Common myeloid progenitor, CD34-positive (primary cell): ENCODE measurements around the gene TRABD2A.

Experiments used
- CTCF ChIA-PET: fragments of 350-600 bp; sonication (Branson Sonifier 250); formaldehyde crosslinking; loops from one replicate; lab custom pipeline; 2021; ENCODE audit warnings: antibody characterized with exemption; lab: Charles Lee
- POLR2A ChIA-PET: fragments of 350-600 bp; sonication (Branson Sonifier 250); formaldehyde crosslinking; loops from one replicate; lab custom pipeline; 2021; ENCODE audit warnings: antibody characterized with exemption; lab: Charles Lee
- DNase-seq, 3 donors: peaks; one replicate each; pipeline versions ENCODE4 v3.0.0 to v3.0.0-alpha.2; 2013
- H3K27ac ChIP-seq, 2 experiments: 1 replicate in 1 of 2; 2 replicates in 1 of 2; pipeline ENCODE4 v1.7.0; 2013; ENCODE audit warnings: inconsistent platforms in 2 of 2, low read length in 2 of 2, mild to moderate bottlenecking in 2 of 2, low read depth in 1 of 2, moderate library complexity in 1 of 2; ENCODE audit not compliant: severe bottlenecking in 2 of 2, insufficient read depth in 1 of 2, poor library complexity in 1 of 2
- H3K27me3 ChIP-seq, 5 experiments: replicated peaks in 2 of 5; 1 replicate in 3 of 5; 2 replicates in 2 of 5; pipeline versions ENCODE4 v1.6.1 to v1.7.0; 2013; ENCODE audit warnings: low read length in 4 of 5, mild to moderate bottlenecking in 2 of 5, moderate library complexity in 2 of 5, inconsistent platforms in 1 of 5; ENCODE audit not compliant: insufficient read depth in 5 of 5, control insufficient read depth in 4 of 5
- H3K36me3 ChIP-seq, 4 experiments: 1 replicate in 2 of 4; 2 replicates in 2 of 4; pipeline versions ENCODE4 v1.6.1 to v1.7.0; 2013; ENCODE audit warnings: low read length in 3 of 4, control low read depth in 1 of 4, mild to moderate bottlenecking in 1 of 4; ENCODE audit not compliant: control insufficient read depth in 4 of 4, insufficient read depth in 4 of 4
- H3K4me1 ChIP-seq, 4 experiments: 1 replicate in 3 of 4; 2 replicates in 1 of 4; pipeline versions ENCODE4 v1.6.1 to v1.7.1; 2013; ENCODE audit warnings: low read length in 3 of 4, mild to moderate bottlenecking in 3 of 4, control low read depth in 1 of 4, inconsistent platforms in 1 of 4, moderate library complexity in 1 of 4; ENCODE audit not compliant: control insufficient read depth in 4 of 4, insufficient read depth in 4 of 4; ENCODE audit errors: control extremely low read depth in 1 of 4
- H3K4me3 ChIP-seq, 7 experiments: 1 replicate in 4 of 7; 2 replicates in 3 of 7; pipeline versions ENCODE4 v1.5.1 to v1.7.0; 2013; ENCODE audit warnings: mild to moderate bottlenecking in 7 of 7, low read length in 6 of 7, moderate library complexity in 6 of 7, inconsistent platforms in 2 of 7, low read depth in 2 of 7, control low read depth in 1 of 7; ENCODE audit not compliant: insufficient read depth in 4 of 7, control insufficient read depth in 1 of 7; ENCODE audit errors: extremely low read depth in 1 of 7
- H3K9me3 ChIP-seq, 5 experiments: 1 replicate in 4 of 5; 2 replicates in 1 of 5; pipeline versions ENCODE4 v1.6.1 to v1.7.1; 2013; ENCODE audit warnings: low read length in 4 of 5, mild to moderate bottlenecking in 2 of 5, inconsistent platforms in 1 of 5, low read depth in 1 of 5, moderate library complexity in 1 of 5; ENCODE audit not compliant: control insufficient read depth in 4 of 5, insufficient read depth in 2 of 5; ENCODE audit errors: control extremely low read depth in 1 of 5
- WGBS: methylation state at CpG from one replicate; pipeline ENCODE4 v1.1.5; 2013; ENCODE audit not compliant: insufficient coverage; 5-methylcytosine and 5-hydroxymethylcytosine counted together

TRABD2A gene

GRCh38 chr2:84857566-84857965 is 23.3 kb downstream of the TRABD2A start:
- WGBS, result 97% methylated on average over 4 of the region's 5 CpGs
- ChIA-PET CTCF (interaction anchor here (0.9 to 2.2 kb wide), 6 partner anchors 9 to 364 kb away, joined by 3 to 6 read pairs (median 4); partner anchors contain the start of gene TRABD2A), POLR2A (no interaction called here)
- Histone ChIP-seq H3K4me1 (peaks cover 0 to 7% (median 2%) of the 10 kb centered on the region in 4 experiments), H3K27me3 (peaks cover 0 to 22% (median 2%) of the 10 kb centered on the region in 5 experiments), H3K27ac (no peak overlapping the region), H3K36me3 (no peaks in the 10 kb centered on the region), H3K4me3 (no peak overlapping the region), H3K9me3 (peaks cover 0 to 10% (median 5%) of the 10 kb centered on the region in 5 experiments)
- DNase-seq, result no peak

DNA sequence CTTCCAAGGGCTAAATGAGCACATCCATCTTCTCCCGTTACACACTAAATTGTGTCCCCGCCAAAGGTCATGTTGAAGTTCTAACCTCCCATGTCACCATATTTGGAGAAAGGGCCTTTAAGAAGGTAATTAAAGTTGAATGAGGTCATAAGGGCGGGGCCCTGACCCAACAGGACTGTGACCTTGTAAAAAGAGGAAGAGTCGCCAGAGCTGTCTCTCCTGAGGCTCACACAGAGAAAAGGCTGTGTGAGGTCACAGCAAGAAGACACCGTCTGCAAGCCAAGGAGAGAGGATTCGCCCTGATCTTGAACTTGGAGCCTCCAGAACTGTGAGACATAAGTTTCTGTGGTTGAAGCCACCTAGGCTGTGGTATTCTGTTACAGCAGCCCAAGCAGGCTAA is 24.1 kb downstream of the TRABD2A start:
- Histone ChIP-seq H3K27ac (no peak overlapping the region), H3K27me3 (peaks cover 0 to 29% (median 3%) of the 10 kb centered on the region in 5 experiments), H3K36me3 (no peaks in the 10 kb centered on the region), H3K4me1 (peaks cover 0 to 7% (median 2%) of the 10 kb centered on the region in 4 experiments), H3K4me3 (no peak overlapping the region), H3K9me3 (peaks cover 0 to 16% (median 5%) of the 10 kb centered on the region in 5 experiments)
- DNase-seq, result peak in 2 of 3 donors; percentile 20 to 30
- POLR2A ChIA-PET, result no interaction called here
- CTCF ChIA-PET, result interaction anchor here (0.9 to 2.2 kb wide), 2 partner anchors 12 to 364 kb away, joined by 3 to 6 read pairs; no protein-coding TSS in a partner anchor
- WGBS, result 94% methylated on average over 3 of the region's 6 CpGs

GRCh38 chr2:84855731-84856130 is 25.2 kb downstream of the TRABD2A start:
- POLR2A ChIA-PET, result no interaction called here
- WGBS, result 93% methylated on average over 6 of the region's 11 CpGs
- CTCF ChIA-PET, result interaction anchor here (0.6 to 1.0 kb wide), 2 partner anchors 9 to 659 kb away, joined by 3 read pairs; no protein-coding TSS in a partner anchor
- H3K27ac ChIP-seq, result no peak overlapping the region
- peaks cover 0 to 7% (median 2%) of the 10 kb centered on the region in 4 experiments for H3K4me1 ChIP-seq
- H3K9me3 ChIP-seq, result peaks cover 0 to 16% (median 5%) of the 10 kb centered on the region in 5 experiments
- peaks cover 0 to 36% (median 11%) of the 10 kb centered on the region in 5 experiments for H3K27me3 ChIP-seq
- no peaks in the 10 kb centered on the region for H3K36me3 ChIP-seq
- DNase-seq, result no peak
- H3K4me3 ChIP-seq, result no peak overlapping the region

- POLR2A ChIA-PET, result no interaction called here
Measured at GRCh38 chr2:84854850-84855249, 26.0 kb downstream of the TRABD2A start.

DNA sequence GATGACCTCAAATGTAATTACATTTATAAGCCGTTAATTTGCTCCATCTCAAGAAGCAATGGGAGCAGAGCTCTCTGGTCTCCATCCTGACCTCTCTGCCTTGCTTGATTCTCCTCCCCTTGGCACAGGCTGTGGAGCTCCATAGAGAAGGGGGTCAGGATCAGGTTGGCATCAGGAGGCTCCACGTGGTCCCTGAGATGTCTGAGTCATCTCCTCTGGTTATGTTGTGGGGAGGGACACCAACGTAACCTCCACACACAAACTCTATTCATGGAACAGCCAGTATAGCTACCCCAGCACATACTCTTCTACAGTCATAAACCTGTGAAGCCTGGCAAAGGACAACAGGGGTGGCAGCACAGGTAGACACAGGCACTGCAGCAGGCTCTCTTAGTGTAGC is 29.0 kb downstream of the TRABD2A start:
- no CpG with 5 or more reads among the region's 3 CpGs for WGBS
- Histone ChIP-seq H3K9me3 (peaks cover 0 to 16% (median 5%) of the 10 kb centered on the region in 5 experiments), H3K36me3 (no peaks in the 10 kb centered on the region), H3K27ac (no peak overlapping the region), H3K4me3 (no peak overlapping the region), H3K4me1 (peaks cover 5 to 9% (median 6%) of the 10 kb centered on the region in 4 experiments), H3K27me3 (peaks cover 0 to 61% (median 23%) of the 10 kb centered on the region in 5 experiments)
- POLR2A ChIA-PET, result no interaction called here
- DNase-seq, result no peak
- CTCF ChIA-PET, result no interaction called here

More at GRCh38 chr2:84854850-84855249, 26.0 kb downstream of the TRABD2A start:
- no peak overlapping the region for H3K27ac ChIP-seq
- 91% methylated on average over 4 of the region's 4 CpGs for WGBS
- H3K27me3 ChIP-seq, result peaks cover 0 to 45% (median 14%) of the 10 kb centered on the region in 5 experiments
- peaks cover 0 to 16% (median 5%) of the 10 kb centered on the region in 5 experiments for H3K9me3 ChIP-seq
- H3K4me3 ChIP-seq, result no peak overlapping the region
- no peak for DNase-seq
- CTCF ChIA-PET, result interaction anchor here (1.0 to 1.4 kb wide), 2 partner anchors 10 to 358 kb away, joined by 3 read pairs; no protein-coding TSS in a partner anchor
- H3K36me3 ChIP-seq, result no peaks in the 10 kb centered on the region
- peaks cover 0 to 7% (median 2%) of the 10 kb centered on the region in 4 experiments for H3K4me1 ChIP-seq

- no peak overlapping the region for H3K27ac ChIP-seq
- DNase-seq, result no peak
- H3K36me3 ChIP-seq, result no peaks in the 10 kb centered on the region
- ChIA-PET POLR2A (no interaction called here), CTCF (interaction anchor here (1.0 to 1.7 kb wide), 4 partner anchors 8 to 26 kb away, joined by 3 to 4 read pairs (median 3); no protein-coding TSS in a partner anchor)
- H3K9me3 ChIP-seq, result peaks cover 0 to 16% (median 5%) of the 10 kb centered on the region in 5 experiments
- H3K4me1 ChIP-seq, result peaks cover 13 to 22% (median 18%) of the 10 kb centered on the region in 4 experiments
- peaks cover 0 to 56% (median 23%) of the 10 kb centered on the region in 5 experiments for H3K27me3 ChIP-seq
- WGBS, result 100% methylated on average over 2 of the region's 4 CpGs
- no peak overlapping the region for H3K4me3 ChIP-seq
Measured at GRCh38 chr2:84850471-84850870, 30.4 kb downstream of the TRABD2A start.
